Hematopoietic multipotent progenitor cell treated with erythropoietin and hydrocortisone succinate and interleukin-3 and kit ligand, for 6 days (in vitro differentiated cells): ENCODE data around the gene PATZ1.

Source experiments
- DNase-seq: peaks from one replicate; pipeline ENCODE4 v3.0.0-alpha.2; 2015

PATZ1 gene

GRCh38 chr22:31279327-31279669 is 66.8 kb downstream of the PATZ1 start:
- DNase-seq, result no peak

GRCh38 chr22:31278626-31279326 is 67.4 kb downstream of the PATZ1 start:
- DNase-seq, result no peak

GRCh38 chr22:31278151-31278621 is 68.0 kb downstream of the PATZ1 start:
- DNase-seq, result no peak

DNA sequence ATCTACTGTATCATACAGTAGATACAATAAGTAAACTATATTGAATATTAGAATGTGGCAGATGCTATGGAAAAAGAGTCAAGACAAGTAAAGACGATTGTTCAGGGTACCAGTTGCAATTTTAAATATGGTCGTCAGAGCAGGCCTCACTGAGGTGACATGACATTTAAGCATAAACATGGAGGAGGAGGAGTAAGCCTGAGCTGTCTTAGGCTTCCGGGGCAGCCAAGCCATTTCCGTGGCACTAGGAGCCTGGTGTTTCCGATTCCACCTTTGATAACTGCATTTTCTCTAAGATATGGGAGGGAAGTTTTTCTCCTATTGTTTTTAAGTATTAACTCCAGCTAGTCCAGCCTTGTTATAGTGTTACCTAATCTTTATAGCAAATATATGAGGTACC is 68.4 kb downstream of the PATZ1 start:
- no peak for DNase-seq

DNA sequence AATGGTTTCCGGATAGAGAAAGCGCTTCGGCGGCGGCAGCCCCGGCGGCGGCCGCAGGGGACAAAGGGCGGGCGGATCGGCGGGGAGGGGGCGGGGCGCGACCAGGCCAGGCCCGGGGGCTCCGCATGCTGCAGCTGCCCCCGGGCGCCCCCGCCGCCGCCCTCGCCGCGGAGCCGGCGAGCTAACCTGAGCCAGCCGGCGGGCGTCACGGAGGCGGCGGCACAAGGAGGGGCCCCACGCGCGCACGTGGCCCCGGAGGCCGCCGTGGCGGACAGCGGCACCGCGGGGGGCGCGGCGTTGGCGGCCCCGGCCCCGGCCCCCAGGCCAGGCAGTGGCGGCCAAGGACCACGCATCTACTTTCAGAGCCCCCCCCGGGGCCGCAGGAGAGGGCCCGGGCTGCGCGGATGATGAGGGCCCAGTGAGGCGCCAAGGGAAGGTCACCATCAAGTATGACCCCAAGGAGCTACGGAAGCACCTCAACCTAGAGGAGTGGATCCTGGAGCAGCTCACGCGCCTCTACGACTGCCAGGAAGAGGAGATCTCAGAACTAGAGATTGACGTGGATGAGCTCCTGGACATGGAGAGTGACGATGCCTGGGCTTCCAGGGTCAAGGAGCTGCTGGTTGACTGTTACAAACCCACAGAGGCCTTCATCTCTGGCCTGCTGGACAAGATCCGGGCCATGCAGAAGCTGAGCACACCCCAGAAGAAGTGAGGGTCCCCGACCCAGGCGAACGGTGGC is 69.5 kb downstream of the PATZ1 start:
- DNase-seq, result no peak
